ENCODE data around the gene DAD1.

Gene DAD1

DNA sequence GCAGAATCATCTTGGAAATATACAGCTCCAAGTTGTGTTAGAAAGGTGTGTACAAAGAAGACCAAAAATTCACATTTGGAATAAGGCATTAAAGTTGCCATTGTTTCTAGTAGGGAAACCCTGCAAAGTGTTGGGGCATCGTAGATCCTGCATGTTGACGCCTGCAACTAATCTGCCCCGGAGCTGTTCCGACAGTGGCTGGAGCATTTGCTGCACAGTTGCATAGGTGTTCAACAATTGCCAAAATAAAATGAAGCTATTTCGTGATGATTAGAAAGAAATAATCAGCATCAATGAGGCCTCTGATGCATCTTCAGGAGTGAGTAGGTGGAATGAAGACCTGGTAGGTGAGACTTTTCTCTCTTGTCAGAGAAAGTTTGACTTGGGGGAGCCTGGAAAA, 47.3 kb downstream of the DAD1 start:
- no peak for TF ChIP-seq CTCF (IDR thresholded peaks at IDR 0.05; ENCODE audit: borderline replicate concordance, insufficient read depth, low read depth, low read length)
- H3K4me3 ChIP-seq (ENCODE audit: low read depth, low read length) = no peak overlapping the region

DNA sequence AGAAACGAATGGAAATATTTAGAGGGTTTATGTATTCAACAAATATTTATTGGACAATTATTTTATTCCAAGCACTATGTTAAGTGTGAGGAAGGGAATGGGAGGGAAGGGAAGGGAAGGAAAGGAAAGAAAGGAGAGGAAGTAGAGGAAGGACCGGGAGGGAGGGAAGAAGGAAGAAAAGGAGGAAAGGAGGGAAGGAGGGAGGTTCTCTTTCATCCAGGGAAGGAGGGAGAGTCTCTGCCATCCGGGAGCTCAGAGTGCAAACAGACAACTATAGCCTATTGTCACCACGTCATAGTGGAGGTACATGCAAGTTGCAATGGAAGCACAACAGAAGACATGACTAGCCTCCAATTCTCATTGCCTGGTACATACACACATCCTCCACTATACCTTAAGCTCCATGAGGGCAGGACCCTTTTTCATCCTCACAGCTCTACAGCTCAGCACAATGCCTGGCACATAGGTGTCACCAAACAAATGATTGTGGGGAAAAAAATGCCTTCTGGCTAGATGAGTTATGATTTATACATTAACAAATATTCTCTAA, 48.1 kb downstream of the DAD1 start:
- no peak overlapping the region for H3K4me3 ChIP-seq (ENCODE audit: low read depth, low read length)
- no peak for TF ChIP-seq CTCF (IDR thresholded peaks at IDR 0.05; ENCODE audit: borderline replicate concordance, insufficient read depth, low read depth, low read length)

- TF ChIP-seq CTCF (IDR thresholded peaks at IDR 0.05; ENCODE audit: borderline replicate concordance, insufficient read depth, low read depth, low read length) = no peak
- H3K4me3 ChIP-seq (ENCODE audit: low read depth, low read length) = no peak overlapping the region
These were observed 48.7 kb downstream of the DAD1 start for GRCh38 chr14:22540293-22540692.

GRCh38 chr14:22539831-22540230, 49.2 kb downstream of the DAD1 start:
- H3K4me3 ChIP-seq (ENCODE audit: low read depth, low read length) = no peak overlapping the region
- TF ChIP-seq CTCF (IDR thresholded peaks at IDR 0.05; ENCODE audit: borderline replicate concordance, insufficient read depth, low read depth, low read length) = no peak

DNA sequence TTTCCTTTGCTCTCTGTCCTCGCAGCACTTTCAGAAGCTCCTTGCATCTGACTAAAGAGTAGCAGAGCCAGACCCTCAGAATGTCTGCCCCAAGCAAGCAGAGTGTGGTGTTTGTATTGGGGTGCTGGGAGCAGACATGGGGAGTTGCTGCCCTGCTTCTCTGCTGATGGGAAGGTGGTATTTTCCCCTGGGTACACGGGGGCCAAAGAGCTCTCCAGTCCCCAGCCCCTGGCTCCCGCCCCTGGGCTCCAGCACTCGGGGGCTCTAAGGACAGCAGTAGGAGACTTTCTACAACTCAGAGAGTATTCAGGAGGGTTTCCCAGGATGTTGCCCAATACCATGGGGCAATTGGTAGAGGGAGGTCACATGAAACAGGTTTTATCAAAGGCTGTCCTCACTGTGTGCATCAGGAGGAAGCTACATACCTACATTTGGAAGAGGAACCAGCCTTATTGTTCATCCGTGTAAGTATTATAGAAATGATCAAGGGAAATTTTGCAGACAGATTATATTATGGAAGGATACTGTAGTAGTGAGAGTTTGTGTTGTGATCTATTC, 50.3 kb downstream of the DAD1 start:
- no peak overlapping the region for H3K4me3 ChIP-seq (ENCODE audit: low read depth, low read length)

GRCh38 chr14:22537436-22538310, 51.4 kb downstream of the DAD1 start:
- TF ChIP-seq CTCF (IDR thresholded peaks at IDR 0.05; ENCODE audit: borderline replicate concordance, insufficient read depth, low read depth, low read length) = no peak

More for the DNA sequence above, 50.3 kb downstream of the DAD1 start:
- TF ChIP-seq CTCF (IDR thresholded peaks at IDR 0.05; ENCODE audit: borderline replicate concordance, insufficient read depth, low read depth, low read length) = no peak

More at GRCh38 chr14:22537436-22538310, 51.4 kb downstream of the DAD1 start:
- no peak overlapping the region for H3K4me3 ChIP-seq (ENCODE audit: low read depth, low read length)

Measured in GM12875 (cell line).